Activated T-cell treated with anti-CD3 and anti-CD28 coated beads, Interleukin-2, amount 50 U/mL, for 24 hours (primary cell): Measurements from ENCODE around the gene ZNF503.
A peak's percentile ranks its signal among the peaks of the same experiment; 100 is the strongest.

Experiments used
- DNase-seq: peaks from one replicate; pipeline ENCODE4 v3.0.0-alpha.2; 2020
- H3K27ac Mint-ChIP-seq: 2 replicates; pipeline ENCODE4 v1.8.0; 2020; ENCODE audit warnings: mild to moderate bottlenecking, mixed read lengths
- H3K27me3 Mint-ChIP-seq: 2 replicates; pipeline ENCODE4 v1.8.0; 2020; ENCODE audit warnings: mixed read lengths
- H3K36me3 Mint-ChIP-seq: 2 replicates; pipeline ENCODE4 v1.8.0; 2020; ENCODE audit warnings: low read depth, mixed read lengths
- H3K4me1 Mint-ChIP-seq: 2 replicates; pipeline ENCODE4 v1.8.0; 2020; ENCODE audit warnings: low read depth, mixed read lengths
- H3K4me3 Mint-ChIP-seq: 2 replicates; pipeline ENCODE4 v1.8.0; 2020; ENCODE audit warnings: mild to moderate bottlenecking, moderate library complexity, mixed read lengths
- H3K9me3 Mint-ChIP-seq: 2 replicates; pipeline ENCODE4 v1.8.0; 2020; ENCODE audit warnings: mixed read lengths

The ZNF503 gene

DNA sequence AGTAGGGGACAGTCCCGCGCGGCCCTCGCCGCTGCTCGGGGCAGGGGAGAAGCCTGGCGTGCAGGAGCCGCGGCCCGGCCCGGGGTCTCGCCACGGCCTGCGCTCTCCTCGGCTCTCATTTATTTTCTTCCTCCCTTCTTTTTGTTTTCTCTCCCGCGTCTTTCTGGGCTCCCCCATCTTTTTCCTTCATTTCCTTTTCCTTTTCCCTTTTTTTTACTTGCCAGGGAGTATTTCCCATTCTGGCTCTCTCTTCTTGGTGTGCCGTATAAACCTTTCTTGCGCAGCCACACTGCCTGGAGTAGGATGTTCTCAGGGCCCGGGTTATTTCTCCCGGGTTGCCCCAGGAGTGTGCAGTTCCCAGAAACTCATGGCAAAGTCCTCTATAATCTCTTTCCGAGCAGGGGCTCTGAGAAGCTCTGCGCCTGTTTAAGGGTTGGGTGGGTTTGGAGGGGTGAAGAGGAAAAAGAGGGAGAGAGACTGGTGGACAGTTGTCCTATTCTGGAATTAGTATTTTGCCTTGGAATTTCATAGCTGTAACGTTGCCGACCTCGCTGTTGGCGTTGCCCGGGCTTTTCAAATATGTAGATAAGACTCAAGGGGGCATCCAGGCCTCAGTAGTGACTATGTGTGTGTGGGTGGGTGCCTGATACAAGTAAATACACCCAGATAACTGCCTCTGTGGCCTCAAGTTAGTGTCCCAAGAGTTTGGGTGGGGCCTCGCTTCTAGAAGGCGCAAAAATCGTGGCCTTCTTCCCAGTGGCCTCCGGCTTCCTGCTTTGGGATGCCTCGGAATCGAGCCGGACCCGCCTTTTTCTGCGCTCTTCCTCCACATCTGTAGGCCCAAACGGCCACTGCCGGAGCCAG lies 4.3 kb upstream of the ZNF503 start:
- no peak overlapping the region for H3K27ac Mint-ChIP-seq
- H3K4me3 Mint-ChIP-seq = no peak overlapping the region
- peaks cover 88% of the 10 kb centered on the region for H3K27me3 Mint-ChIP-seq
- H3K36me3 Mint-ChIP-seq = no peaks in the 10 kb centered on the region
- no peak for DNase-seq
- H3K9me3 Mint-ChIP-seq = no peaks in the 10 kb centered on the region
- H3K4me1 Mint-ChIP-seq = peaks cover 45% of the 10 kb centered on the region

DNA sequence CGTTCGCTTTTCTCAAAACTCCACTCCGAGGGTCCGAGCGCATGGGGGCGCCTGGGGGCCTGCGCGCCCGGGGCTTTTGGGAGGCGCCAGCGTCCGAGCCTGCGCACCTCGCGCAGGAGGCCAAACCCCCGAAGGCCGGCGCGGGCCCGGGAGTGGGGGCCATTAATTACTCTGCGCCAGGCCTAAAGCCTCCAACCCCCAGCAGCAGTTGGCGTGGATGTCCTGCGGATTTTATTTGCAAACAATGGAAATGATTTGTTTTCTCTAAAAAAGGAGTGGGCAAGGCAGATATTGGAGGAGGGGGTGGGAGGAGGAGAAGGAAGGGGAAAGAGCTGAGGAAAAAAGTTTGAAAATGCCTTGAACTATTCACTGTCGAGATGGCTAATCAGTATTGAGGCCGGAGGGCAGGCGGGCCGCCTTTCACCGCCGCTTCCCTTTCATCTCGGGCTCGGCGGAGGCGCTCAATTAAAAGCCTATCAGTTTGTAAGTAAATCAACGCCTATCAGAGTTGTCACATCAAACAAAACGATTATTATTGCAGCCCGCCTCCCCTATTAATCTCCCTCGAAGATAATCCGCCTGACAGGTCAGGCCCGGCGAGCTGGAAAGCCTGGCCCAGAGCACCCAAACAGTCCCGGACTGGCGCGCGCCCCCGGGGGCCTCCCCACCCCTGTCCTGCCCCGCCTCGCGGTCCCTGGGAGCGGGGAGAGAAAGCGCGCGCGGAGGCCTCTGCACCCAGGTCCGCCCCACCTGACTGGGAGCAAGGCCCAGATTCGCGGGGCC lies 3.4 kb upstream of the ZNF503 start:
- Mint-ChIP-seq H3K36me3 (no peaks in the 10 kb centered on the region), H3K9me3 (no peaks in the 10 kb centered on the region), H3K27ac (no peak overlapping the region), H3K27me3 (peaks cover 88% of the 10 kb centered on the region), H3K4me3 (no peak overlapping the region), H3K4me1 (peaks cover 50% of the 10 kb centered on the region)
- DNase-seq = peak; percentile 29

DNA sequence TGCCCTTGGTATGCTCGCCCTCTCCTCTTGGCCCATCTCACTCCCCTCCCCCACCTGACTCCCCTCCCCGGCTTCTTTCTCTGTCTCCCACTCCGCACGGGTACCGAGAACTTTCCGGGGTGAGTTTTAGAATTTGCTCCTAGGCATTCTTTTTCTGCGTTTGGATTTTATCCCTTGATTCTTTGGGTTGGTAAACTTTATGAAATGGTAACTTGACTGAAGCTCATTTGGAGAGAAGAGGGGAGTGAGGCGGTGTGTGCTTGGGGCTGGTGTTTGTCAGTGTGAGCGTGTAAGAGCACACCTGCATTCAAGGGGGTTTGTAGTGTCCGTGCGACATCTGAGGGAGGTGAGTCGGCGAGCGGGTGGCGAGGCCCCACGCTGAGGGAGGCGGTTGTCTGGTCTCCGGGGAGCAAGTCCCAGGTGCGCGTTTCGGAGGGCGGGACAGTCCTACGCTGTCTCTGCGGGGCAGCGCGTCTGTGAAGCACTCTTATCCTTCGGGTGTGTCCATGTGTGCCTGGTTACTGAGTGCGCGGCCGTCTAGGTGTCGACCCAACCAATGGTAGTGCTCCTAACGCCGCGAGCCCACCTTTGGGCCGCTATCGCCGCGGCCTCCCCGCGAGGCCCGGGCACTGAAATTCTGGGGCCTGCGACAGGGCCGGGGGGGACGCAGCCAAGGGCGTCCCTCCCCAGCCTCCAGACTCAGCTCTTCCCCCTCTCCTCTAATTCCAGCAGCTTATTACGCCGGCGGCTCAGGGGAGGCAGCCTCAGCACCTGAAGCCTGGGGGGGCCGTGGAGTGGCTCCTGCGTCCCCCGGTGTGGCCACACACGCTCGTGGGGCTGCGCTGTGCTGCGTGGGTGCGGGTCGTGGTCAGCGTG lies 2.6 kb upstream of the ZNF503 start:
- DNase-seq = peak; percentile 34
- no peaks in the 10 kb centered on the region for H3K36me3 Mint-ChIP-seq
- no peaks in the 10 kb centered on the region for H3K9me3 Mint-ChIP-seq
- peaks cover 44% of the 10 kb centered on the region for H3K4me1 Mint-ChIP-seq
- H3K27me3 Mint-ChIP-seq = peaks cover 85% of the 10 kb centered on the region
- no peak overlapping the region for H3K4me3 Mint-ChIP-seq
- peak overlapping the region; percentile 3 for H3K27ac Mint-ChIP-seq

DNA sequence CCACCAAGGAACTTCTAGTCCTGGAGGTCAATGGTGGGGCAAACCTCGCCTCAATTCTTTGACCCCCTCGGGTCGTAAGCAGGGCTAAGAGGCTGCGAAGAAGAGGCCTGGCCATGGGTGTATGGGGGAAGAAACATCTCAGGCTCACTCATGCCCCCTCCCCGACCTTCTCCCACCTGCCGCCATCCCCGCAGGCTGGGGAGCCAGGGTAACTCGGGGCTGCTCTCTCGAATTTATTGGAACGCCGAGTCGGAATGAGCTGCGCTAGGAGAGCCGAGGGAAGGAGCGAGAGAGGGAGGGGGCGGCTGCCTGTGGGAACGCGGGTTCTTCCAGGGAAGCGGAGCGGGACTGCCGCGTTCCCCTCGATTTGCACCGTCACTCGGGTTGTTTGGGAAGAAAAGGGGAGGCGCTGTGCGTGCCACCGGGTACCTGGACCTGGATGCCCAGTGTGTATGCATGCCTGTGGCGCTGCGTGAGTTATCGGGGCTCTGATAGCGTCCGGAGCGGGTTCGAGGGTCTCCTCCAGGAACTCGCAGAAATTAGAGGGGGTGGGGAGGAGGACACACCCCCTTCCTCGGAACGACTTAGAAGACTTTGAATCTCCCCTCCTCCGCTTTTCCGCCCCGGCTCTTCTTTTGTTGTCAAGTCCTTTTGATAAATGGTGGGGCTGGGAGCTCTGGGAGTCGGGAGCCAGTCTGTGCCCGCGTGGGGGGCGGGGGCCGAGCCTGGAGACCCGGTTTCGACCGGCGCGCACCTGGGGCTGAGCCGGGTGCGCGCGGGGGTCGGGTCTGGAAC lies 1.8 kb upstream of the ZNF503 start:
- Mint-ChIP-seq H3K36me3 (no peaks in the 10 kb centered on the region), H3K4me1 (peaks cover 40% of the 10 kb centered on the region), H3K27me3 (peaks cover 81% of the 10 kb centered on the region), H3K9me3 (no peaks in the 10 kb centered on the region), H3K27ac (no peak overlapping the region), H3K4me3 (peak overlapping the region; percentile 77)
- DNase-seq = peak; percentile 38

DNA sequence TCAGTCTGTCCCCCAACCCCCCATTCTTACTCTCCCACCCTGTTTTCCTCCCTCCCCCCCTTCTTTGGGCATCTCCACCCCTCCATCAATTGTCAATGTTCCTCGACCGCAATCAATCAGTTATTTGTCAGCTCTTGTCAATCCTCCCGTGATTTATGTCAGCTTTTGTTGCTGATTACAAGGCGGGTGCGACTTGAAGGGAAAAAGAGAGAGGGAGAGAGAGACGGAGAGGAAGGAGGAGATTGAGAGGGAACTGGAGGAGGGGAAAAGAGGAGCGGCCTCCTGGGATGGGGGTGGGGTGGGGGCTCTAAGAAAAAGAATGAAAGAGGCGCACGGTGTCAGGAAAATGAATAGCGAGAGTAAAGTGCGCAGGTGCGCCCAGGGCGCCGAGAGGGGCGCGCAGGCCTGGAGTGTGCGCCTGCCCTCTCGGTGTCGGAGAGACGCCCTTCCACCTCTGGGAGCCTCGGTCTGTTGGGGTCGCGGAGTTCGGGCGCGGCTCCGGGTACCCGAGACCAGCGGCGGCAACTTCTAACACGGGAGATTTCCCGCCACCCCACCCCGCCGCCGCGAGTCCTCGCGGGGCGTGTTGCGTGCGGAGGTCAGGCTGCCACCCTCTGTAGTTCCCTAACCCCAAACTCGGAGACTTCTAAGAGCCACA lies 1.1 kb upstream of the ZNF503 start:
- Mint-ChIP-seq H3K27ac (no peak overlapping the region), H3K36me3 (no peaks in the 10 kb centered on the region), H3K4me1 (peaks cover 36% of the 10 kb centered on the region), H3K27me3 (peaks cover 82% of the 10 kb centered on the region), H3K4me3 (peak overlapping the region; percentile 77), H3K9me3 (no peaks in the 10 kb centered on the region)
- DNase-seq = peak; percentile 39

DNA sequence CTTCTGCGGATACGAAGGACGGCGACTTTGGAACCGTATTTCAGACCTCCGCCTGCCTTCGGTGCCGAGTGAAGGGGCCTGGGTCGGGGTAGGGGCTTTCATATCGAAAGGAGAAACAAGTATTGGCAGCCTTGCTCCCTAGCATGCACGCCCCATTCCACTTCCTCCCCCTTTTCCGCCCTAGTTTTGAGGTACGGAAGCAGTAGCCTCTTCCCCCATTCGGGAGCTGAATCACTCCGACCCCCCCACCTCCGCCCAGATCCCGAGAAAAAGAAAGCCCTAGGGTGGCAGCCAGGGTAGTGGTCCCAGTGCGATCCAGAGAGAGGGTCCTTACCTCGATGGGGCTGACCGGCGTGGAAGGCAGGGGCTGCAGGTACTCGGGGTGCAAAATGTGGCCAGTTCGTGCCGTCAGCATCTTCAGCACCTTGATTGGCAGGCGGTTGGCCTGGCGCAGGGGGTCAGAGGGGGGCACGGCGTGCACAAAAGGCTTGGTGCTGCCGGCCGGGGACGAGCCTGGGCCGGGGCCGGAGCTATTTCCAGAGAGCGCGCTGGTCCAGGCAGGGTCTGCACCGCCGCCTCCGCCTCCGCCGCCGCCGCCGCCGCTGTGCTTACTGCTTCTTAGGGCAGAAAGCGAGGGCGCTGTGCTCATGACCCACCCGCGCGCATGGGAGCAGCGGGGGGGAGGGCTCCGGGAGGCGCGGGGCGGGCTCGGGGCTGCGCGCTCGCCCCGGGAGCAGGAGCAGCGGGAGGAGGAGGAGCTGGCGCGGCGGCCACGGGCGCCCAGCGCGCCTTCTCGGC lies 594 bp downstream of the ZNF503 start:
- no peak overlapping the region for H3K27ac Mint-ChIP-seq
- no peaks in the 10 kb centered on the region for H3K9me3 Mint-ChIP-seq
- H3K27me3 Mint-ChIP-seq = peaks cover 74% of the 10 kb centered on the region
- H3K4me1 Mint-ChIP-seq = peaks cover 30% of the 10 kb centered on the region
- H3K4me3 Mint-ChIP-seq = peak overlapping the region; percentile 66
- DNase-seq = peak; percentile 56
- H3K36me3 Mint-ChIP-seq = no peaks in the 10 kb centered on the region

DNA sequence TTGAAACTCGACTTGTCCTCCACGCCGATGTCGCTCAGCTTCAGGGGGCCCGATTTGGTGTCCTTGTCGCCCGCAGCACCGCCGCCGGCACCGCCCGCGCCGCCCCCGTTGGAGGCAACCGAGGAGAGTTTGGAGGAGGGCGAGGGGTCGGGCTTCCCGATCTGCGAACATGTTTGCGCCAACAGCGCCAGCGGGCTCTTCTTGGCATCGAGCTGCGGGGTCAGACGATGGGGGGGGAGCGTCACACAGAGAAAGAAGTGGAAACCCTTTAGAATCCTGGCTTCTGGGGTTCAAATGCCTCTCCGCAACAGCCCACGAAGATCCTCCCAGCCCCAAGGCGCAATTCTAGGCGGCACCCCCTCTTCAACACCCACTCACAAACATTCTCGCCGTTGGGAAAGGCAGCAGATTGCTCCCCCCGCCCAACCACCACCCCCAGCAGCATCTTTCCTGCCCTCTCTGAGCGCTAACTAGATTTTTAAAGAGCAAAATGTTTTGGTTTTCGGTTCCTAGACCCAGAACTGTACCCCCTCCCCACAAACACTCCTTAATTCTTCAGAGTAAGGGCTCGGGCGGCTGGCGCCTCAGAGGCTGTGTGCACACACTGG lies 1.3 kb downstream of the ZNF503 start:
- Mint-ChIP-seq H3K9me3 (no peaks in the 10 kb centered on the region), H3K4me3 (peak overlapping the region; percentile 66), H3K4me1 (peaks cover 32% of the 10 kb centered on the region), H3K36me3 (no peaks in the 10 kb centered on the region), H3K27me3 (peaks cover 75% of the 10 kb centered on the region), H3K27ac (no peak overlapping the region)
- DNase-seq = no peak

DNA sequence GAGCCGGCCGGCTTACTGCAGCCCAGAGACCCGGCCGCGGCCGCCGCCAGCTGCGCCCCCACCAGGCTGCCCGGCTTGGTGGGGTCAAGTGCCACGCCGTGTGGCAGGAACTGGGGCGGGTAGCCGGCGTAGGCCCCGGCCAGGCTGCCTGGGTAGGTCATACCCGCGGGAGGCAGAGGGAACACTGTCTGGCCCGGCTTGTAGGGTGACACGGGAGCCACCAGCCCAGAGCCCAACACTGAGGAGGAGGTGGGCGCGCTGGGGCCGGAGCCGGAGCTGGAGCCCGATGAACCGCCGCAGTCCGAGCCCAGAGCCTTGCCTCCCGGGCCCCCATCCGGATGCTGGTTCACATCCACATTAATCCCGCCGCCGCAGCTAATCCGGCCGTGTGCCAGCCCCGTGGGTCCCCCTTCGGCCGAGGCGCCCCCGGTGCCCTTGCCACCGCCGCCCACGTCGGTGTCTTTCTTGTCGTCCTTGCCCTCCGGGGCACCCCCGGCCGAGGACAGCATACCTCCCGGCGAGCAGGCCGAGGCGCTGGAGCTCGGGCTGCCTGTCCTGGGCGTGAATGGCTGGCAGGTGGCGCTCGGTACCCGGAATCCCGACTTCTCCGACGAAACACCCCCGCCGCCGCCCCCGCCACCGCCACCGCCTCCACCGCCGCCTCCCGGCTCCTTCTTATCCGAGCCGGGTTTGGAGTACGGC lies 2.0 kb downstream of the ZNF503 start:
- no peak overlapping the region for H3K27ac Mint-ChIP-seq
- H3K4me1 Mint-ChIP-seq = peaks cover 38% of the 10 kb centered on the region
- no peaks in the 10 kb centered on the region for H3K9me3 Mint-ChIP-seq
- H3K27me3 Mint-ChIP-seq = peaks cover 76% of the 10 kb centered on the region
- DNase-seq = peak; percentile 59
- H3K4me3 Mint-ChIP-seq = peak overlapping the region; percentile 66
- H3K36me3 Mint-ChIP-seq = no peaks in the 10 kb centered on the region

DNA sequence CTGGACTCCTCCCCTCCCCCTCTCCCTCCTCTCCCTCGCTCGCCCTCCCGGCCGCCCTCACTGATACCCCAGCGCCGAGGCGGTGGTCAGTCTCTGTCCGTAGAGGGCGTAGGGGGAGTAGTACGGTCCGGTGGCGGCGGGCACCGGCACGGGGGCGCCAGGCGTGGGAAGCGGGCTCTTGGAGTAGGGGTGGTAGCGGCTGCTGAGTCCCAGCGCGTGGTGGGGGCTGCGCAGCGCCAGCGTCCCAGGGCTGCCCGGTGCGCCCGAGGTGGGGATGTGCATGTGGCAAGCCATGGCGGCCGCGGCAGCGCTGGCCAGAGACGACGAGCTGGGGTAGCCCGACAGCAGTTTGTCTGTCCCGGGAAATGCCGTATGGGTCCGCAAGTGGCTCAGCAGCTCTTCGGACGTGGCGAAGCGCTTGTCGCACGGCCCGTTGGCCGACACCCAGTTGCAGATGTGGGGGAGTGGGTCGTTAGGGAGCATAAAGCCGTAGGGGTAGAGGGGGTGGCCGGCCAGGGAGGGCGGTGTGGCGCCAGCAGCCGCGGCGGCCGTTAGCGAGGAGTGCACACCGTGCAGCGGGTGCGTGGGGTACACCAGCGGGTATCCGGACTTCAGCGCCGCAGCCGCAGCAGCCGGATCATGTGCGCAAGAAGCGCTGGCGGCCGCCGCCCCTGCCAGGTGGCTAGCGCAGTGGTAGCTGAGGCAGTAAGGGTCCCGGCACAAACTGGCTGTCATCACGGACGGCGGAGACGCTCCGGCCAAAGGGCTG lies 2.7 kb downstream of the ZNF503 start:
- no peaks in the 10 kb centered on the region for H3K36me3 Mint-ChIP-seq
- H3K9me3 Mint-ChIP-seq = no peaks in the 10 kb centered on the region
- no peak overlapping the region for H3K27ac Mint-ChIP-seq
- no peak for DNase-seq
- peaks cover 76% of the 10 kb centered on the region for H3K27me3 Mint-ChIP-seq
- no peak overlapping the region for H3K4me3 Mint-ChIP-seq
- peaks cover 35% of the 10 kb centered on the region for H3K4me1 Mint-ChIP-seq

DNA sequence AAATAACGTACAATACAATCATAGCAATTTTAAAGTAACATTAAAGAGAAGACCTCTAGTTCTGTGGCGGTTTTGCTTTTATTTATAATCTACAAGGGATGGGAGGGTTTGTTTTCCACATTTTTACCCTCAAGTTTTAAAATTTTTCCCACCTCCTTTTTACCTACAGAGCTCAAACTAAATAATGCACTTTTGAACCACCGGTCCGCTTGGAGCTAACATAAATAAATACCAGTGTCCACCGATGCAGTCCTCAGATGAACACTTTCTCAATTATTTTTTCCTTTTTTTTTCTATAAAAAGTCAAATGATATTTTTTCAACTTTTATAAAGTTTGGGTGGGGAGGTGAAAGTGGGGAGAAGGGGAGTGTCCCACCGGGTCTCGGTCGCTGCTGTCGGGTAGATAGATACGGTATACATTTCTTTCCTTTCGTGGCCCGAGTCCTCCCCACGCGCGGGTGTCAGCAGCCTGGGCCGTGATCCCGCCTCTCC lies 3.3 kb downstream of the ZNF503 start:
- no peak for DNase-seq

DNA sequence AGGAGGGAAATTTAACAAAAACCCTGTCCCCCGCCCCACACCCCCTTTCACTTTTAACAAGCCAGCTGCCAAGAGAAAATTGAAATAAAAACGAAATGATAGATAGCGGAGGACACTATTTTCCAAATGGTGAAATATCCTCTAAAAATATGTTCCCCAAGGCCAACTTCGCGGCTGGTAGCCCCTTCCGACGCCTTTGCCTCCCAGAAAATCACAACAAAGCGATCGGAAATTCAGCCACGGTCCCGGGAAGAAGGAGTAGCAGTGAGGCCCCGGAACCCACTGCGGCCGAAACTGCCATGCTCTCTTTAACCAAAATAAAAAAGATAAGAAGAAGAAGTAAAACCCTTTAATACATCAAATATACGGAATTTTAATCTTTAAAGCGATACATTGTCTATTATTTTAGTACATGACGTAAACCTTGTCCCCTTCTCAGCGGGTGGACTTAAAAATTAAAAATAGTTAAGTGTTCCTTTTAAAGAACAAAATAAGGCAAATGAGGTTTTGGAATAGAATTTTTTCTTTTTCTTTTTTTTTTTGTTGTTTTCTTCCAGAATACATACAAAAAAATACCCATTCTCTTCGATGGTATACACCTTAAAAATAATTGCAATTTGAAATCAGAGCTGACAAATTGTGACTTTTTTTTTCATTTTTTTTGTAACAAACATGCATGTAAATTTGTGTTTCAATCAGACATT lies 3.9 kb downstream of the ZNF503 start:
- Mint-ChIP-seq H3K9me3 (no peaks in the 10 kb centered on the region), H3K4me3 (no peak overlapping the region), H3K27me3 (peaks cover 74% of the 10 kb centered on the region), H3K4me1 (peaks cover 25% of the 10 kb centered on the region), H3K27ac (no peak overlapping the region), H3K36me3 (no peaks in the 10 kb centered on the region)
- no peak for DNase-seq

More for the DNA sequence above, 3.3 kb downstream of the ZNF503 start:
- H3K27me3 Mint-ChIP-seq = peaks cover 76% of the 10 kb centered on the region
- no peaks in the 10 kb centered on the region for H3K36me3 Mint-ChIP-seq
- peaks cover 31% of the 10 kb centered on the region for H3K4me1 Mint-ChIP-seq
- H3K9me3 Mint-ChIP-seq = no peaks in the 10 kb centered on the region
- H3K4me3 Mint-ChIP-seq = no peak overlapping the region
- H3K27ac Mint-ChIP-seq = no peak overlapping the region
